Measurements from ENCODE around the gene AHCYL2. TPM values are rescaled to one million over a fixed set of nuclear protein-coding genes. Genes with fewer than 3 reads are reported as not detected.

The AHCYL2 gene
- total and polyA plus RNA-seq, 4 donors: 2.0 to 10.0 (median 3.6) TPM

DNA sequence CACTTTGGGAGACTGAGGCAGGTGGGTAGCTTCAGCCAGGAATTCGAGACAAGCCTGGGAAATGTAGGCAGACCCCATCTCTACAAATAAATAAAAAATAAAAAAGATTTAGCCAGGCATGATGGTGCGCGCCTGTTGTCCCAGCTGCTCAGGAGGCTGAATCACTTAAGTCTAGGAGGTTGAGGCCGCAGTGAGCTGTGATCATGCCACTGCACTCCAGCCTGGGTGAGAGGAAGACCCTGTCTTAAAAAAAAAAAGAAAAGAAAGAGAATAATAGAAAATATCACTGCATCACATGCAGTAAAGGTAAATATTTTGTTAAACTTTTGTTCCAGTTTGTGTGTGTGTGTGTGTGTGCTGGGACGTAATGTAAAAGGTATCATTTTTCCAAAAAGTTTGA is 212.4 kb downstream of the AHCYL2 start:
- H3K4me3 ChIP-seq (ENCODE audit: low read depth in 1 of 3, low read length in 3 of 3): no peak overlapping the region
- WGBS: 97% methylated on average over 5 of the region's 5 CpGs
- TF ChIP-seq TAF1 (conservative IDR thresholded peaks at IDR 0.05): no peak
- no peak for TF ChIP-seq HNF4G (IDR thresholded peaks at IDR 0.05)
- no peak for TF ChIP-seq CTCF (IDR thresholded peaks at IDR 0.05; ENCODE audit: low read depth, low read length, missing input control)
- TF ChIP-seq FOXA1 (IDR thresholded peaks at IDR 0.05): no peak
- TF ChIP-seq RXRA (IDR thresholded peaks at IDR 0.05): no peak
- no peak for TF ChIP-seq HNF4A (conservative IDR thresholded peaks at IDR 0.05)
- TF ChIP-seq SP1 (IDR thresholded peaks at IDR 0.05): no peak
- TF ChIP-seq, protein P1, sequence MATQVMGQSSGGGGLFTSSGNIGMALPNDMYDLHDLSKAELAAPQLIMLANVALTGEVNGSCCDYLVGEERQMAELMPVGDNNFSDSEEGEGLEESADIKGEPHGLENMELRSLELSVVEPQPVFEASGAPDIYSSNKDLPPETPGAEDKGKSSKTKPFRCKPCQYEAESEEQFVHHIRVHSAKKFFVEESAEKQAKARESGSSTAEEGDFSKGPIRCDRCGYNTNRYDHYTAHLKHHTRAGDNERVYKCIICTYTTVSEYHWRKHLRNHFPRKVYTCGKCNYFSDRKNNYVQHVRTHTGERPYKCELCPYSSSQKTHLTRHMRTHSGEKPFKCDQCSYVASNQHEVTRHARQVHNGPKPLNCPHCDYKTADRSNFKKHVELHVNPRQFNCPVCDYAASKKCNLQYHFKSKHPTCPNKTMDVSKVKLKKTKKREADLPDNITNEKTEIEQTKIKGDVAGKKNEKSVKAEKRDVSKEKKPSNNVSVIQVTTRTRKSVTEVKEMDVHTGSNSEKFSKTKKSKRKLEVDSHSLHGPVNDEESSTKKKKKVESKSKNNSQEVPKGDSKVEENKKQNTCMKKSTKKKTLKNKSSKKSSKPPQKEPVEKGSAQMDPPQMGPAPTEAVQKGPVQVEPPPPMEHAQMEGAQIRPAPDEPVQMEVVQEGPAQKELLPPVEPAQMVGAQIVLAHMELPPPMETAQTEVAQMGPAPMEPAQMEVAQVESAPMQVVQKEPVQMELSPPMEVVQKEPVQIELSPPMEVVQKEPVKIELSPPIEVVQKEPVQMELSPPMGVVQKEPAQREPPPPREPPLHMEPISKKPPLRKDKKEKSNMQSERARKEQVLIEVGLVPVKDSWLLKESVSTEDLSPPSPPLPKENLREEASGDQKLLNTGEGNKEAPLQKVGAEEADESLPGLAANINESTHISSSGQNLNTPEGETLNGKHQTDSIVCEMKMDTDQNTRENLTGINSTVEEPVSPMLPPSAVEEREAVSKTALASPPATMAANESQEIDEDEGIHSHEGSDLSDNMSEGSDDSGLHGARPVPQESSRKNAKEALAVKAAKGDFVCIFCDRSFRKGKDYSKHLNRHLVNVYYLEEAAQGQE (IDR thresholded peaks at IDR 0.05): no peak
- no peak for TF ChIP-seq YY1 (IDR thresholded peaks at IDR 0.05)
- no peak for TF ChIP-seq JUND (IDR thresholded peaks at IDR 0.05)
- TF ChIP-seq, protein P2, sequence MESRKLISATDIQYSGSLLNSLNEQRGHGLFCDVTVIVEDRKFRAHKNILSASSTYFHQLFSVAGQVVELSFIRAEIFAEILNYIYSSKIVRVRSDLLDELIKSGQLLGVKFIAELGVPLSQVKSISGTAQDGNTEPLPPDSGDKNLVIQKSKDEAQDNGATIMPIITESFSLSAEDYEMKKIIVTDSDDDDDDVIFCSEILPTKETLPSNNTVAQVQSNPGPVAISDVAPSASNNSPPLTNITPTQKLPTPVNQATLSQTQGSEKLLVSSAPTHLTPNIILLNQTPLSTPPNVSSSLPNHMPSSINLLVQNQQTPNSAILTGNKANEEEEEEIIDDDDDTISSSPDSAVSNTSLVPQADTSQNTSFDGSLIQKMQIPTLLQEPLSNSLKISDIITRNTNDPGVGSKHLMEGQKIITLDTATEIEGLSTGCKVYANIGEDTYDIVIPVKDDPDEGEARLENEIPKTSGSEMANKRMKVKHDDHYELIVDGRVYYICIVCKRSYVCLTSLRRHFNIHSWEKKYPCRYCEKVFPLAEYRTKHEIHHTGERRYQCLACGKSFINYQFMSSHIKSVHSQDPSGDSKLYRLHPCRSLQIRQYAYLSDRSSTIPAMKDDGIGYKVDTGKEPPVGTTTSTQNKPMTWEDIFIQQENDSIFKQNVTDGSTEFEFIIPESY (IDR thresholded peaks at IDR 0.05): no peak
- TF ChIP-seq FOXA2 (IDR thresholded peaks at IDR 0.05): no peak
- H3K27ac ChIP-seq (ENCODE audit: low read depth in 1 of 2, low read length in 2 of 2): no peak overlapping the region
- H3K27me3 ChIP-seq (ENCODE audit: control insufficient read depth in 4 of 4, insufficient read depth in 4 of 4, low read length in 3 of 4): no peaks in the 10 kb centered on the region
- H3K4me1 ChIP-seq (ENCODE audit: control insufficient read depth in 4 of 4, insufficient read depth in 4 of 4, low read length in 3 of 4): peaks cover 3 to 14% (median 12%) of the 10 kb centered on the region in 4 donors
- no peak overlapping the region for H3K9ac ChIP-seq (ENCODE audit: low read depth in 1 of 2, low read length in 2 of 2)
- H3K9me3 ChIP-seq (ENCODE audit: control insufficient read depth in 4 of 4, low read length in 3 of 4): no peaks in the 10 kb centered on the region
- DNase-seq (ENCODE audit: low spot score): no peak
- no peaks in the 10 kb centered on the region for H3K36me3 ChIP-seq (ENCODE audit: control insufficient read depth in 4 of 4, insufficient read depth in 3 of 4, low read depth in 1 of 4, low read length in 3 of 4)

- Histone ChIP-seq H3K4me1 (ENCODE audit: control insufficient read depth in 4 of 4, insufficient read depth in 4 of 4, low read length in 3 of 4) (peaks cover 3 to 13% (median 11%) of the 10 kb centered on the region in 4 donors), H3K27me3 (ENCODE audit: control insufficient read depth in 4 of 4, insufficient read depth in 4 of 4, low read length in 3 of 4) (no peaks in the 10 kb centered on the region), H3K4me3 (ENCODE audit: low read depth in 1 of 3, low read length in 3 of 3) (no peak overlapping the region), H3K27ac (ENCODE audit: low read depth in 1 of 2, low read length in 2 of 2) (no peak overlapping the region), H3K9me3 (ENCODE audit: control insufficient read depth in 4 of 4, low read length in 3 of 4) (no peaks in the 10 kb centered on the region), H3K9ac (ENCODE audit: low read depth in 1 of 2, low read length in 2 of 2) (no peak overlapping the region), H3K36me3 (ENCODE audit: control insufficient read depth in 4 of 4, insufficient read depth in 3 of 4, low read depth in 1 of 4, low read length in 3 of 4) (no peaks in the 10 kb centered on the region)
- 97% methylated on average over 6 of the region's 6 CpGs for WGBS
- no peak for DNase-seq (ENCODE audit: low spot score)
- TF ChIP-seq HNF4A (conservative IDR thresholded peaks at IDR 0.05): no peak
- TF ChIP-seq ATF3 (IDR thresholded peaks at IDR 0.05): no peak
- no peak for TF ChIP-seq HNF4G (IDR thresholded peaks at IDR 0.05)
- no peak for TF ChIP-seq GABPA (IDR thresholded peaks at IDR 0.05 in 1 of 2, conservative IDR thresholded peaks at IDR 0.05 in 1 of 2)
- TF ChIP-seq YY1 (IDR thresholded peaks at IDR 0.05): no peak
- TF ChIP-seq JUND (IDR thresholded peaks at IDR 0.05): no peak
- TF ChIP-seq RXRA (IDR thresholded peaks at IDR 0.05): no peak
- TF ChIP-seq, protein P2 (IDR thresholded peaks at IDR 0.05): no peak
- no peak for TF ChIP-seq NR2F2 (IDR thresholded peaks at IDR 0.05)
- TF ChIP-seq TAF1 (conservative IDR thresholded peaks at IDR 0.05): no peak
- no peak for TF ChIP-seq CTCF (IDR thresholded peaks at IDR 0.05; ENCODE audit: low read depth, low read length, missing input control)
Measured at GRCh38 chr7:129438281-129438838, 213.5 kb downstream of the AHCYL2 start.
